ENCODE results near the gene AGAP1.

AGAP1 gene

GRCh38 chr2:235855011-235855410 lies 361.2 kb downstream of the AGAP1 start:
- in situ Hi-C loops (cut with MboI; ENCODE audit: low sequenced_read_pairs): no loop called here

- in situ Hi-C loops (cut with MboI; ENCODE audit: low sequenced_read_pairs): no loop called here
Measured at GRCh38 chr2:235856151-235856854, 362.5 kb downstream of the AGAP1 start.

GRCh38 chr2:235857598-235857997 lies 363.8 kb downstream of the AGAP1 start:
- in situ Hi-C loops (cut with MboI; ENCODE audit: low sequenced_read_pairs): no loop called here

- in situ Hi-C loops (cut with MboI; ENCODE audit: low sequenced_read_pairs): no loop called here
Measured at GRCh38 chr2:235858881-235859280, 365.0 kb downstream of the AGAP1 start.

- in situ Hi-C loops (cut with MboI; ENCODE audit: low sequenced_read_pairs): no loop called here
Measured at GRCh38 chr2:235859651-235860050, 365.8 kb downstream of the AGAP1 start.

- in situ Hi-C loops (cut with MboI; ENCODE audit: low sequenced_read_pairs): no loop called here
Measured at GRCh38 chr2:235860111-235860510, 366.3 kb downstream of the AGAP1 start.

- in situ Hi-C loops (cut with MboI; ENCODE audit: low sequenced_read_pairs): no loop called here
Measured at GRCh38 chr2:235860871-235861270, 367.0 kb downstream of the AGAP1 start.

GRCh38 chr2:235861383-235861782 lies 367.5 kb downstream of the AGAP1 start:
- in situ Hi-C loops (cut with MboI; ENCODE audit: low sequenced_read_pairs): no loop called here

GRCh38 chr2:235863414-235863813 lies 369.6 kb downstream of the AGAP1 start:
- in situ Hi-C loops (cut with MboI; ENCODE audit: low sequenced_read_pairs): no loop called here

- in situ Hi-C loops (cut with MboI; ENCODE audit: low sequenced_read_pairs): no loop called here
Measured at GRCh38 chr2:235864302-235864701, 370.5 kb downstream of the AGAP1 start.

- in situ Hi-C loops (cut with MboI; ENCODE audit: low sequenced_read_pairs): no loop called here
Measured at GRCh38 chr2:235864733-235865515, 371.1 kb downstream of the AGAP1 start.

GRCh38 chr2:235866373-235866772 lies 372.5 kb downstream of the AGAP1 start:
- in situ Hi-C loops (cut with MboI; ENCODE audit: low sequenced_read_pairs): no loop called here

GRCh38 chr2:235868224-235868623 lies 374.4 kb downstream of the AGAP1 start:
- in situ Hi-C loops (cut with MboI; ENCODE audit: low sequenced_read_pairs): no loop called here

GRCh38 chr2:235868645-235869044 lies 374.8 kb downstream of the AGAP1 start:
- in situ Hi-C loops (cut with MboI; ENCODE audit: low sequenced_read_pairs): no loop called here

GRCh38 chr2:235870515-235870914 lies 376.7 kb downstream of the AGAP1 start:
- in situ Hi-C loops (cut with MboI; ENCODE audit: low sequenced_read_pairs): no loop called here

- in situ Hi-C loops (cut with MboI; ENCODE audit: low sequenced_read_pairs): no loop called here
Measured at GRCh38 chr2:235876099-235876679, 382.3 kb downstream of the AGAP1 start.

- in situ Hi-C loops (cut with MboI; ENCODE audit: low sequenced_read_pairs): no loop called here
Measured at GRCh38 chr2:235877275-235877802, 383.5 kb downstream of the AGAP1 start.

GRCh38 chr2:235879116-235879515 lies 385.3 kb downstream of the AGAP1 start:
- in situ Hi-C loops (cut with MboI; ENCODE audit: low sequenced_read_pairs): no loop called here

- in situ Hi-C loops (cut with MboI; ENCODE audit: low sequenced_read_pairs): no loop called here
Measured at GRCh38 chr2:235883675-235884074, 389.8 kb downstream of the AGAP1 start.

GRCh38 chr2:235889302-235889630 lies 395.4 kb downstream of the AGAP1 start:
- in situ Hi-C loops (cut with MboI; ENCODE audit: low sequenced_read_pairs): no loop called here

GRCh38 chr2:235893129-235893698 lies 399.4 kb downstream of the AGAP1 start:
- in situ Hi-C loops (cut with MboI; ENCODE audit: low sequenced_read_pairs): no loop called here

- in situ Hi-C loops (cut with MboI; ENCODE audit: low sequenced_read_pairs): no loop called here
Measured at GRCh38 chr2:235894839-235895238, 401.0 kb downstream of the AGAP1 start.
